K562 (cell line): Measurements from ENCODE around the gene WNT3.

Experiments used
- ESRRA ChIP-seq: fragments of 450-650 bp; IDR thresholded peaks from 2 replicates; pipeline ENCODE4 v1.6.1; 2014; ENCODE audit warnings: low read depth, mild to moderate bottlenecking, moderate library complexity, borderline replicate concordance
- PCBP2 ChIP-seq: fragments of 200-400 bp; formaldehyde crosslinking; IDR thresholded peaks from 2 replicates; pipeline ENCODE4 v1.6.1; 2018; ENCODE audit warnings: low read length, low read depth, mild to moderate bottlenecking, moderate library complexity; ENCODE audit not compliant: poor library complexity, severe bottlenecking

DNA sequence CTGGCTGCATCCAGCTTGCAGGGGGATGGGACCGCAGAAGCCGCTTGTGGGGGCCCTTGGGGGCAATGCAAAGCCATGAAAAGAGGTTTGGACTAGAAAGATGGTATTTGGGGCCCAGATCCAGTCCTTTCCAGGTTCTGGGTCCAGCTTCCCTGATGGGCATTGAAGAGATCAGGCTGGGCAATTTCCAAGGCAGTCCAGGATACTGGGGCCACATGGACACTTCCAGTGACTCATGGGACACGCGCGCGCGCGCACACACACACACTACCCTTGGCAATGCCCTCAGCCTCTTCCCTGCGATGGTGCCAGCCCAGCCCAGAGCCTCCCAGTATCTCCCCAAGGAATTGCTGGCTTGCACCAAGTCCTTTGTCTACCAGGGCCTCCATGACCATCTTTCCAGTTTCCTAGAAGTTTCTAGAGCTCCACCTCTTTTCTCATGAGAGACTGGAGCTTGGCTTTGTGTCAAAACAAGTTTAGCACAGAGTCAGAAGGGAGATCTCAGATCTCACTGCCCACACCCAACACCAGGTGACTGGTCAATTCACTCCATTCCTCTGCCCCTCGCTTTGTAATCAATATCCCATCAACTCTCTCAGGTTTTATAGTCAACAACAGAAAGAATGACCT, 44.3 kb downstream of the WNT3 start:
- no peak for TF ChIP-seq ESRRA
- no peak for TF ChIP-seq PCBP2
